ENCODE measurements around the gene DMRT3. TPM values are rescaled to one million over a fixed set of nuclear protein-coding genes. Genes with fewer than 3 reads are reported as not detected.

DMRT3 gene
- total RNA-seq, 1 experiment from 2014 or later, result not detected

DNA sequence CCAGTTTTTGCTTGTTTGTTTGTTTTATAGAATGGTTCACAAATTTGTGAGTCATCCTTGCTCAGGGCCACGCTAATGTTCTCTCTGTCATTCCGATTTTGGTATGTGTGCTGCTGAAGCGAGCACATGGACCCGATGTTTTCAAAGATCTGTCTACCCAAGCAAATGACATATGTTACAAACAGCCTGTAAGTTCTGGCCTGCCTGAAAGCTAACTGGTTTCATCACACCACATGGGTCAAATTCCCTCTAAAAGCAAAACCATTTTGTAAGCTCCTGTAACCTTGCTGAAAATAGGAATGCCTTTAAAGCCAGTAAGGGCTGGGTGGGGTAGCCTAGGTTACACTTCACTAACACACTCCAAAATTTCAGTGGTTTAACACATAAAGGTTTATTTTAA is 25.4 kb downstream of the DMRT3 start:
- Histone ChIP-seq H3K9me3 (replicated peaks) (no peaks in the 10 kb centered on the region), H3K27ac (no peak overlapping the region), H3K4me1 (replicated peaks) (no peaks in the 10 kb centered on the region), H3K4me3 (no peak overlapping the region), H3K36me3 (no peaks in the 10 kb centered on the region), H3K27me3 (replicated peaks) (no peaks in the 10 kb centered on the region)
- no peak for DNase-seq (ENCODE audit: low read depth in 1 of 2, low spot score in 2 of 2)

DNA sequence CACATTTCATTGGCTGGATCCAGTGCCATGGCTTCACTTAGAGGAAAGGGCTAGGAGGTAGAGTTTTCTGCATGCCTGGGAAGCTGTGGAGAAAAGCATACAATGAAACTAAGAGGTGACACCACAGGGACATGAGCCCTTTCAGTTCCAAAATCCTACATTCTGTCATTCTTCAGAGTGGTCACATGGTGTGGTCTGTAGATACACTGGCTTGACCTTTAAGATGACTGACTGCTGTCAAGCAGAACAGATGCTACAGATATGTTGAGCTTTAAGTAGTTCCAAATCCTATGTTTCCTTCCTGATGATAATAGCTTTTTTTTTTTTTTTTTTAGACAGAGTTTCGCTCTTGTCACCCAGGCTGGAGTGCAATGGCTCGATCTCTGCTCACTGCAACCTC is 26.2 kb downstream of the DMRT3 start:
- Histone ChIP-seq H3K36me3 (no peaks in the 10 kb centered on the region), H3K9me3 (replicated peaks) (no peaks in the 10 kb centered on the region), H3K4me3 (no peak overlapping the region), H3K27me3 (replicated peaks) (no peaks in the 10 kb centered on the region), H3K4me1 (replicated peaks) (no peaks in the 10 kb centered on the region), H3K27ac (no peak overlapping the region)
- DNase-seq (ENCODE audit: low read depth in 1 of 2, low spot score in 2 of 2), result no peak

DNA sequence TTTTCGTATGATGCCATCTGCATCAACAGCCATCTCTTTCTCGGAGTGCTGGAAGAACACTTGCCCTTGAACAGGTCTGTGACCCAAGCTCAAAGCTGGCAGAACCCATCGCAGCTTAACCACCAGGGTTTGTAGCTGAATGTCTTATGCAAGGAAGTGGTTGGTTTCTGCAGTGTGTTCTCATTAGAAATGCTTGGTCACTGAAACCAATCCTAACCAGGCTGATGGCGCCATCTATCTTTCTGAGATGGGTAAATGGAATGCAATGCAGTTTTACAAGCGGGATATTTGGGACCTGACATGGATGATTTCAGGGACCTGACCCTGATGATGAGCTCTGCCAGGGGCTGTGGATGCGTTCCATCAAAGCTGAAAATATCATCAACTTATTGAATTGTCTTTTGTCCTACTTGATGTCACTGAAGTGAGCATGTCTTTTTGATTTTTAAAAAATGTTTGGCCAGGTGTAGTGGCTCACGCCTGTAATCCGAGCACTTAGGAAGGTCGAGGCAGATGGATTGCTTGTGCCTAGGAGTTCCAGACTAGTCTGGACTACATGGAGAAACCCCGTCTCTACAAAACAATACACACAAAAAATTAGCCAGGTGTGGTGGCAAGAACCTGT is 28.7 kb downstream of the DMRT3 start:
- H3K9me3 ChIP-seq (replicated peaks), result no peaks in the 10 kb centered on the region
- H3K27me3 ChIP-seq (replicated peaks), result no peaks in the 10 kb centered on the region
- DNase-seq (ENCODE audit: low read depth in 1 of 2, low spot score in 2 of 2), result no peak
- H3K4me1 ChIP-seq (replicated peaks), result no peaks in the 10 kb centered on the region
- no peaks in the 10 kb centered on the region for H3K36me3 ChIP-seq
- H3K27ac ChIP-seq, result no peak overlapping the region
- H3K4me3 ChIP-seq, result no peak overlapping the region

DNA sequence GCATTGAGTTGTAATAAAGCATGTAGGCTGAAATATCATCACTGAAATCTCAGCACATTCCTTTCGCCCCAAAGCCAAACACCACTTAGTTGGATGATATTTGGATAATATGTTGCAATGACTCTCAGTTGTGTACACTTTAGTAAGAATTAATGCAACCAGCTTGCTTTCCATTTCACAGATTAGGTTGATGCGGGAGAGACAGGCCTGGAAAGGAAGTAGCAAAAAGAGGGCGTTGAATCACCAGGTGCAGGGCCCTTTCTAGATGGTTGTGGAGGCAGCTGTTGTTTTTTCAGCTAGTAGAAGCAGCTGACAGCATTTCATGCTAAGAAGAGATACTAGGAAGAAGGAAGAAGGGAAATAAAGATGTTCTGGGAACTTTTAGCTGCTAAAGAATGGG is 30.9 kb downstream of the DMRT3 start:
- Histone ChIP-seq H3K9me3 (replicated peaks) (no peaks in the 10 kb centered on the region), H3K27ac (no peak overlapping the region)
- no peak for DNase-seq (ENCODE audit: low read depth in 1 of 2, low spot score in 2 of 2)

DNA sequence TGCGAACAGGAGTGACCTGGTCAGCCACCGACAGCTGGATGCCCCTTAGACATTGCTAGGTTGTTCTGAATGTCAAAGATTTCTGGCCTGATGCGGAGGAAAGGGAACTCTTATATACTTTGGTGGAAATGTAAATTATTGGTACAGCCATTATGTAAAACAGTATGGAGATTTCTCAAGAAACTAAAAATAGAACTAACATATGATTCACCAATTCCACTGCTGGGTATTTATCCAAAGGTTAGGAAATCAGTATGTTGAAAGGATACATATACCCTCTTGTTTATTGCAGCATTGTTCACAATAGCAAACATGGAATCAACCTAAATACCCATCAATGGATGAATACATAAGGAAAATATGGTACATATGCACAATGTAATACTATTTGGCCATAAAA is 31.8 kb downstream of the DMRT3 start:
- H3K36me3 ChIP-seq, result no peaks in the 10 kb centered on the region
- no peak for DNase-seq (ENCODE audit: low read depth in 1 of 2, low spot score in 2 of 2)
- no peaks in the 10 kb centered on the region for H3K4me1 ChIP-seq (replicated peaks)
- H3K27ac ChIP-seq, result no peak overlapping the region
- no peaks in the 10 kb centered on the region for H3K9me3 ChIP-seq (replicated peaks)
- H3K4me3 ChIP-seq, result no peak overlapping the region
- H3K27me3 ChIP-seq (replicated peaks), result no peaks in the 10 kb centered on the region

More for the DNA sequence above, 30.9 kb downstream of the DMRT3 start:
- Histone ChIP-seq H3K36me3 (no peaks in the 10 kb centered on the region), H3K4me1 (replicated peaks) (no peaks in the 10 kb centered on the region), H3K27me3 (replicated peaks) (no peaks in the 10 kb centered on the region), H3K4me3 (no peak overlapping the region)

DNA sequence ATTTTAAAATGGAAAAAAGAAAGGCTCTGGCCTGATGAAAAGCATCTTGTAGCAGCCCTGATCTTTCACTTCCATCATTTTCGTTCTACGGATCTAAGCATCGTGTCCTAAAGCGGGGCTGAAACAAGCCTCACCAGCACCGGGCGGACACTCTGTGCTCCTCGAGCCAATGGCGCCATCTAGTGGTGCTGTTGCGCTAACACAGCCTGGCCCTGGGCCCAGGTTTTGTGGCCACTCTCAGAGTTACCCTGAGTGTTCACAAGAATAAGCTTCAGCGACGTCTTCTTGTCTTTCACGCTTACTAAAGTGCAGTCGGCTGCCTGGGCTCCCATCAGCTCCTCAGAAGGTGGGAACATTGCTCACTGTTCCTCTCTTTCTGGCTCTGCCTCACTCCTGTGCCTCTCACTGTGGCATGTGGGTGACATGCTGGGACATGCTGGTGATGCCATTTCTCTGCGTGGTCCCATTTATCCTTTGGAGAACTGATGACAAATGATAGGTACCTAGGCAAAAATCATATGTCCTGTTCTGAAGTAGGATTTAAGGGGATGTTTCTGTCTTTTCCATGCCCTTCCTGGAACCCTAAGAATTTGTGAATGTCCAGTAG is 32.7 kb downstream of the DMRT3 start:
- no peak overlapping the region for H3K27ac ChIP-seq
- H3K4me1 ChIP-seq (replicated peaks), result no peaks in the 10 kb centered on the region
- no peaks in the 10 kb centered on the region for H3K27me3 ChIP-seq (replicated peaks)
- H3K9me3 ChIP-seq (replicated peaks), result no peaks in the 10 kb centered on the region
- no peak overlapping the region for H3K4me3 ChIP-seq
- DNase-seq (ENCODE audit: low read depth in 1 of 2, low spot score in 2 of 2), result peak; percentile 32 to 57
- H3K36me3 ChIP-seq, result no peaks in the 10 kb centered on the region

DNA sequence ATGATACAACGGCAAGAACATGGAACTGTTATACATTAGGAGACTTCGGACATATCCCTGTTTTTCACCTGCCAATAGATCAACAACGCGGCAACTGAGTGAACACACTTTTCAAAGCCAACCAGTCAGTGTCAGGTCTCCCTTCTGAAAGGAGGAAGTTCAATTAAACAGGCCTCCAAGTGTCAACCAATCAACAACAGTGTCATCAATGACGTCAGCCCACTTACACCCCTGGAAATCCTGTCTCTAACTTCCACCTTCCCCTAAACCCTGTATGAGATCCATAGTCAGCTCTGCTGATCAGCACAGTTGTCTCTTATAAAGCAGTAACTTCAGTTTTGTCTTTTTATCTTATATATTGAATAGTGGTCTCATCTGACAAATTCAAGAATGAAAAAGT is 36.6 kb downstream of the DMRT3 start:
- no peaks in the 10 kb centered on the region for H3K36me3 ChIP-seq
- H3K9me3 ChIP-seq (replicated peaks), result no peaks in the 10 kb centered on the region
- DNase-seq (ENCODE audit: low read depth in 1 of 2, low spot score in 2 of 2), result no peak
- H3K27ac ChIP-seq, result no peak overlapping the region
- no peaks in the 10 kb centered on the region for H3K27me3 ChIP-seq (replicated peaks)
- H3K4me1 ChIP-seq (replicated peaks), result no peaks in the 10 kb centered on the region
- H3K4me3 ChIP-seq, result no peak overlapping the region

DNA sequence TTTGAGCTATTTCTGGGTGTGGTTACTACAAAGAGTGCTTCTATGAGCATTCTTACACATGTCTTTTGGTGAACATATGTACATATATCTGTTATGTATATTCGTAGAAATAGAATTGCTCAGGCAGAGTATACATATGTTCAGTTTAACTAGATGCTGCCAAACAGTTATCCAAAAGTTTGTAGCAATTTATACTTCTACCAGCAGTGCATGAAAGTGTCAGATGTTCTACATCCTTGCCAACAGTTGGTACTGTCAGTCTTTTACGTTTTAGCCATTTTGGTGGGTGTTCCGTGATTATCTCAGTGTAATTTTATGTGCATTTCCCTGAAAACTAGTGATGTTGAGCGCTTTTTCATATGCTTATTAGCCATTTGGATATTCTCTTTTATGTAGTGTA is 37.8 kb downstream of the DMRT3 start:
- no peaks in the 10 kb centered on the region for H3K27me3 ChIP-seq (replicated peaks)
- no peak overlapping the region for H3K27ac ChIP-seq
- H3K9me3 ChIP-seq (replicated peaks), result no peaks in the 10 kb centered on the region
- H3K4me1 ChIP-seq (replicated peaks), result no peaks in the 10 kb centered on the region
- H3K36me3 ChIP-seq, result no peaks in the 10 kb centered on the region
- DNase-seq (ENCODE audit: low read depth in 1 of 2, low spot score in 2 of 2), result no peak
- no peak overlapping the region for H3K4me3 ChIP-seq

DNA sequence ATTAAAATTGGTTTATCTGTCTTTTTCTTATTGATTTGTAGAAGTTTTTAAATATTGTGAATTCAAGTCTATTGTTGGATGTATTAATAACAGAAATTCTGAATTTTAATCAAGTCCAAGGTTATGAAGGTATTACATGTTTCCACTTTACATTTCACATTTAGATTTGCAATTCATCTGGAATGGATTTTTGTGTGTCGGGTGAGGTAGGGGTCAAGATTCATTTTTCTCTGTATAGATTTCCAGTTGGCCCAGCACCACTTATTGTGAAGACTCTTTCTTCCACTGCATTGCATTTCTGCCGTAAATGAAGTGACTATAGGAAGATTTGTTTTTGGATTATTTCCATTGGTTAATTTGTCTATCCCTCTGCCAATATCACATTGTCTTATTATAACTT is 38.2 kb downstream of the DMRT3 start:
- H3K4me1 ChIP-seq (replicated peaks), result no peaks in the 10 kb centered on the region
- no peaks in the 10 kb centered on the region for H3K36me3 ChIP-seq
- H3K27ac ChIP-seq, result no peak overlapping the region
- no peaks in the 10 kb centered on the region for H3K9me3 ChIP-seq (replicated peaks)
- no peak overlapping the region for H3K4me3 ChIP-seq
- no peaks in the 10 kb centered on the region for H3K27me3 ChIP-seq (replicated peaks)
- no peak for DNase-seq (ENCODE audit: low read depth in 1 of 2, low spot score in 2 of 2)

DNA sequence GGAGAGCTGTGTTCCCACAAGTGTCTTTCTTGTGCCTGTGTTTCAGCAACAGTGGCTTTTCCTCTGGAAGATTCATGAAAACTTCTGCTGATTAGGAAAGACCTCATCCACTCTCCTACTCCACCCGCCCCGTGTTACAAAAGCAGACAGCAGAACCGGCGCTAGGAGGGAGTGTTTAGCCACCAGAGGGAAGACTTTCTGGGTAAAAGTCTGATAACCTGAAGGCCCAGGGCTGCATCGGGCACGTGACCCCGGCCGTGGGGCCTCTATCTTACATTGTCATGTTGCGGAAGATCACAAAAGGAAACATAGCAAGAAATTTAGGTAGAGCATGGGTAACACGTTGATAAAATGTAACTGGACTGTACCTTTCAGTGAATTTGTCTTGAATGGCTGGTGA is 41.7 kb downstream of the DMRT3 start:
- Histone ChIP-seq H3K36me3 (no peaks in the 10 kb centered on the region), H3K27me3 (replicated peaks) (no peaks in the 10 kb centered on the region), H3K4me3 (no peak overlapping the region), H3K9me3 (replicated peaks) (no peaks in the 10 kb centered on the region), H3K27ac (no peak overlapping the region), H3K4me1 (replicated peaks) (no peaks in the 10 kb centered on the region)
- DNase-seq (ENCODE audit: low read depth in 1 of 2, low spot score in 2 of 2), result no peak

DNA sequence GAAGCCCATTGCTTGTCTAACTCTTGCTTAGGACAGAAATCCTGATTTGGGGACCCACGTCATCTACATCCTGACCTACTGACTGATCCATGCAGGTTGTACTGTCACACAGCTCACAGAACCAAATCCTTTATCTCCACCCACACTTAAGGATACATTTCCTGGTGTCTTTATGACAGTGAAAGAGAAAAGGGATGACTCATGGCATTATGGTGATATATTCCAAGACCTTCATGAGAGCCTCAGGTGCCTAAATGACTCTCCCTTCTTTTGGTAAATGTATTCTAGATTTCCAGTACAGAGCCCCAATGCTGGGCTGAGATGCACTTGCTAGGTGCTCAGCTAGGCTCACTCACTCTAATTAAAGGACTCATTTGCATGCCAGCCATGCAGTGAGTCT is 47.7 kb downstream of the DMRT3 start:
- H3K4me1 ChIP-seq (replicated peaks), result no peaks in the 10 kb centered on the region
- no peak overlapping the region for H3K4me3 ChIP-seq
- no peaks in the 10 kb centered on the region for H3K36me3 ChIP-seq
- no peak for DNase-seq (ENCODE audit: low read depth in 1 of 2, low spot score in 2 of 2)
- no peak overlapping the region for H3K27ac ChIP-seq
- no peaks in the 10 kb centered on the region for H3K9me3 ChIP-seq (replicated peaks)
- no peaks in the 10 kb centered on the region for H3K27me3 ChIP-seq (replicated peaks)

DNA sequence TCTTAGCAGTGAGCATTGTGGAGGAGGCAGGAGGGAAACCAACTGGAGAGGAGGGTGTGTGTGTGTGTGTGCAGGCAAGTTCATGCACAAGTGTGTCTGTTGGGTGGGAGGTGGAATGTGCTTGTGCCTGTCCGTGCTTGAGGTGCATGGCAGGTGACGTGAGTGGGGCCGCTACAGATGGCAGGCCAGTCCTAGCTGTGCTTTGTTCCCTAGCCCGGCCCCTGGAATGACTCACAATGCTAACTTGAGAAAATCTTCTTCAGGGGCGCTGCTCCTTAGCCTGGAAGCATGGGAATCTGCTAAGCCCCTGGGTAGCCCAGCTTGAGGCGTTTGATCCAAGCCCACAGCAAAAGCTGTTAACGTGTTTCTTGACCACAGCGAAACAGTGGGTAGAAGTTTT is 48.7 kb downstream of the DMRT3 start:
- Histone ChIP-seq H3K36me3 (no peaks in the 10 kb centered on the region), H3K9me3 (replicated peaks) (no peaks in the 10 kb centered on the region), H3K4me1 (replicated peaks) (no peaks in the 10 kb centered on the region), H3K4me3 (no peak overlapping the region), H3K27me3 (replicated peaks) (no peaks in the 10 kb centered on the region), H3K27ac (no peak overlapping the region)
- DNase-seq (ENCODE audit: low read depth in 1 of 2, low spot score in 2 of 2), result no peak

DNA sequence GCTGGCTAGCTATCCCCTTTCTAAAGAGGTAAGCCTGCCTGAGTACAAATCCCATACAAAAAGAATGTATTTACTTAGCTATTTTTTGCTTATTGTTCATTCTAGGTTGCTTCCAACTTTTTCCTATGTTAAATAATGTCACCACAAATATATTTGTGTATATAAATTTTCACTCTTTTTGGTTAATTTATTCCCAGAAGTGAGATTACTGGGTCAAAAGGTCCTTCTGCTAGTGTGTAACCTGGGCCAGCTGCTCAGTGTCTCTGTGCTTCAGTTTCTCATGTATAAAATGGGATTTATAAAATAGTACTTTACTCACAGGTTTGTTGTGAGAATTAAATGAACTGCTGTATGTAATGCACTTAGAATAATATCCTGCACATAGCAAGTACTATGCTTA is 49.8 kb downstream of the DMRT3 start:
- DNase-seq (ENCODE audit: low read depth in 1 of 2, low spot score in 2 of 2), result no peak
- Histone ChIP-seq H3K4me1 (replicated peaks) (no peaks in the 10 kb centered on the region), H3K36me3 (no peaks in the 10 kb centered on the region), H3K27me3 (replicated peaks) (no peaks in the 10 kb centered on the region), H3K27ac (no peak overlapping the region), H3K9me3 (replicated peaks) (no peaks in the 10 kb centered on the region), H3K4me3 (no peak overlapping the region)

DNA sequence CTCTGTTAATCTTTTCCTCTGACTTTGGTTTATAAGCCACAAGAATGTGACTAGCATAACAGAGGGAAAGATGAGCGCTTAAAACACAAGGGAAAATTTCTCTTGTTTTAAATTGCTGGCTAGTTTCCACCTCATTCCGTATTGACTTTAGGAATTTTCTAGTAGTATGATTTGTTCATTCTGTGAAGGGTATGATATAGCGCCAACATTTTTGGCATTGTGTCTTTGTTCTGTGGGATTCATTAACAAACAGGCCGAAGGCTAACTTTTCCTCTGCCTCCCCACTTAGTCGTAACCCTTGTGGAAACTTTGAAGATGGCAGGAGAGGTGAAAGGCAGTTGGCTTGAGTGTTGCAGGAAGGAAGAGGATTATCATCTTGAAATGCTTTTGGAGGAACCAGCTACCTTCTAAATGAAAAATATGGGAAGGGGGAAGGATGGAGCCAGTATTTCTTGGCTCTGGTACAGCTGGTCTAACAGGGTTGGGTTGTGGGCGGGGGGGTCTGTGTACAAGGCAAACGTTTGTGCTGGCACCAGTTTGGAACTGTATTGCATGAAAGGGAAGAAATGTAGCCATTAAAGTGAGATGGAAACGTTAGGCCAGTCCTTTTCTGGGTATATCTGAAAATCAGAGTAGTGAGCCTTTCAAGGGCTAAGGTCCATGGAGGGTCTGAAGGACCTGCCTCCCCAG is 52.2 kb downstream of the DMRT3 start:
- DNase-seq (ENCODE audit: low read depth in 1 of 2, low spot score in 2 of 2), result no peak
- H3K4me1 ChIP-seq (replicated peaks), result no peaks in the 10 kb centered on the region
- H3K36me3 ChIP-seq, result no peaks in the 10 kb centered on the region
- no peaks in the 10 kb centered on the region for H3K9me3 ChIP-seq (replicated peaks)
- no peak overlapping the region for H3K4me3 ChIP-seq
- H3K27me3 ChIP-seq (replicated peaks), result no peaks in the 10 kb centered on the region
- H3K27ac ChIP-seq, result no peak overlapping the region

Data from SJSA1 (cell line).